Uterus (tissue), 4 donors: ENCODE results near the gene NDE1. TPM values are rescaled to one million over a fixed set of nuclear protein-coding genes. Genes with fewer than 3 reads are reported as not detected.
"Not testable (repeated sequence)": the region's sequence is repeated elsewhere in the genome, so short reads cannot be mapped to it uniquely, and the experiment has no call there.

ENCODE experiments used
- DNase-seq, 2 donors: peaks; one replicate each; pipeline ENCODE4 v3.0.0-alpha.2; 2019 to 2020
- H3K27ac ChIP-seq, 2 donors: fragments of 200-600 bp; sonication (generic); 1 replicate in 1 of 2; 2 replicates in 1 of 2; pipeline ENCODE4 v1.5.1; 2016 to 2018
- H3K27me3 ChIP-seq, 2 donors: fragments of 200-600 bp; sonication (generic); one replicate each; pipeline ENCODE4 v1.5.1; 2018 to 2019; ENCODE audit warnings: control low read depth in 1 of 2
- H3K36me3 ChIP-seq, 2 donors: fragments of 200-600 bp; sonication (generic); one replicate each; pipeline ENCODE4 v1.5.1; 2019; ENCODE audit warnings: control low read depth in 1 of 2
- H3K4me1 ChIP-seq, 2 donors: fragments of 200-600 bp; sonication (generic); one replicate each; pipeline ENCODE4 v1.5.1; 2018 to 2019; ENCODE audit warnings: control low read depth in 1 of 2
- H3K4me3 ChIP-seq, 2 donors: fragments of 200-600 bp; sonication (generic); 1 replicate in 1 of 2; 2 replicates in 1 of 2; pipeline ENCODE4 v1.5.1; 2018 to 2019; ENCODE audit warnings: mild to moderate bottlenecking in 1 of 2
- H3K9me3 ChIP-seq, 2 donors: fragments of 200-600 bp; sonication (generic); one replicate each; pipeline ENCODE4 v1.5.1; 2019; ENCODE audit warnings: control low read depth in 1 of 2
- POLR2A ChIP-seq, 2 donors: fragments of 450-650 bp; IDR thresholded peaks; one replicate each; pipeline ENCODE4 v1.6.1; 2016; ENCODE audit warnings: antibody characterized with exemption in 2 of 2, mild to moderate bottlenecking in 1 of 2, moderate library complexity in 1 of 2
- intact Hi-C: fragments of 100-400 bp; cut with DNase I; formaldehyde crosslinking; loops from one replicate; pipeline ENCODE4 v1.15.1; 2023; ENCODE audit warnings: low total_unique reads
- total RNA-seq, 4 donors: library from RNA; depleted of rRNA in 3 of 4; stranded (reverse); fragments of >200 nt in 3 of 4; gene quantifications; one replicate each; pipeline versions ENCODE4 v1.1.0 to v1.2.4, GENCODE V29; 2014 to 2023
- TF ChIP-seq, protein P1 (sequence below), 4 experiments: fragments of 200-600 bp in 2 of 4; fragments of 450-650 bp in 2 of 4; sonication (generic) in 2 of 4; IDR thresholded peaks; one replicate each; pipeline ENCODE4 v1.5.1; 2016 to 2019; ENCODE audit warnings: antibody characterized with exemption in 4 of 4, mild to moderate bottlenecking in 2 of 4, moderate library complexity in 1 of 4
- donor health status: DM: yes; HTN: yes; CAD: no.

The NDE1 gene
- total RNA-seq, 4 donors from 2014 or later = 23.8 to 53.4 (median 39.2) TPM

DNA sequence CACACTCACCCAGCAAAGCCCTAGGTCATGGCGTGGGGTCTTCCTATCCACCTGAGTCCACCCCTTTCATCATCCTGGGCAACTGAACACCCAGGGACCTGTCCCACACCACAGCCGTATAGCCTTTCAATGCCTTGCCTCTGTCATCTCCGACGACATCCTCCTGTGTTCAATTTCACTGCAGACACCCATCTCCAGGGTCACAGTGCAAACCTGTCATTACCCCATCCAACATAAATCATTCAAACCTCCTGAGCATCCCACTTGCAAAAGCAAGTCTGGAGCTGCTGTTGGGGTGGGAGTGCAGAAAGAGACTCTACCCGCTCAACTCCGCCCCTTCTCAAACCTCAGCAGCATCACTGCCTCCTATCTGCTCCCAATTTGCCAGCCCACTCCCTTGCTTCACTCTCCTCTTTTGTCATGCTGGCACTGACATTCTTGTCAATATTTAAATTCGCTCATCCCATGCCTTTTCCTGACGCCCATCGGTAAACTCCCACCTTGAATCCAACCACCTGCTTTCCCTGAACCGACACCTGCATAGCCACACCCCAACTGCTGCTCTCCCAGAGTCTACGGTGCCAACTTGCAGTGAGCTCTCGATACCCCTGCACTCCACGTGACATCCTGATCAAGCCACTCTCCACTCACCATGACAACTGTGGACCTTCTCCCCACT lies 44.1 kb upstream of the NDE1 start:
- Histone ChIP-seq H3K4me1 (no peaks in the 10 kb centered on the region), H3K9me3 (no peaks in the 10 kb centered on the region), H3K27ac (no peak overlapping the region), H3K4me3 (no peak overlapping the region), H3K27me3 (no peaks in the 10 kb centered on the region), H3K36me3 (no peaks in the 10 kb centered on the region)
- TF ChIP-seq, protein P1, sequence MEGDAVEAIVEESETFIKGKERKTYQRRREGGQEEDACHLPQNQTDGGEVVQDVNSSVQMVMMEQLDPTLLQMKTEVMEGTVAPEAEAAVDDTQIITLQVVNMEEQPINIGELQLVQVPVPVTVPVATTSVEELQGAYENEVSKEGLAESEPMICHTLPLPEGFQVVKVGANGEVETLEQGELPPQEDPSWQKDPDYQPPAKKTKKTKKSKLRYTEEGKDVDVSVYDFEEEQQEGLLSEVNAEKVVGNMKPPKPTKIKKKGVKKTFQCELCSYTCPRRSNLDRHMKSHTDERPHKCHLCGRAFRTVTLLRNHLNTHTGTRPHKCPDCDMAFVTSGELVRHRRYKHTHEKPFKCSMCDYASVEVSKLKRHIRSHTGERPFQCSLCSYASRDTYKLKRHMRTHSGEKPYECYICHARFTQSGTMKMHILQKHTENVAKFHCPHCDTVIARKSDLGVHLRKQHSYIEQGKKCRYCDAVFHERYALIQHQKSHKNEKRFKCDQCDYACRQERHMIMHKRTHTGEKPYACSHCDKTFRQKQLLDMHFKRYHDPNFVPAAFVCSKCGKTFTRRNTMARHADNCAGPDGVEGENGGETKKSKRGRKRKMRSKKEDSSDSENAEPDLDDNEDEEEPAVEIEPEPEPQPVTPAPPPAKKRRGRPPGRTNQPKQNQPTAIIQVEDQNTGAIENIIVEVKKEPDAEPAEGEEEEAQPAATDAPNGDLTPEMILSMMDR (IDR thresholded peaks at IDR 0.05) = no peak
- TF ChIP-seq POLR2A (IDR thresholded peaks at IDR 0.05) = no peak
- DNase-seq = no peak
- intact Hi-C loops = no loop called here

DNA sequence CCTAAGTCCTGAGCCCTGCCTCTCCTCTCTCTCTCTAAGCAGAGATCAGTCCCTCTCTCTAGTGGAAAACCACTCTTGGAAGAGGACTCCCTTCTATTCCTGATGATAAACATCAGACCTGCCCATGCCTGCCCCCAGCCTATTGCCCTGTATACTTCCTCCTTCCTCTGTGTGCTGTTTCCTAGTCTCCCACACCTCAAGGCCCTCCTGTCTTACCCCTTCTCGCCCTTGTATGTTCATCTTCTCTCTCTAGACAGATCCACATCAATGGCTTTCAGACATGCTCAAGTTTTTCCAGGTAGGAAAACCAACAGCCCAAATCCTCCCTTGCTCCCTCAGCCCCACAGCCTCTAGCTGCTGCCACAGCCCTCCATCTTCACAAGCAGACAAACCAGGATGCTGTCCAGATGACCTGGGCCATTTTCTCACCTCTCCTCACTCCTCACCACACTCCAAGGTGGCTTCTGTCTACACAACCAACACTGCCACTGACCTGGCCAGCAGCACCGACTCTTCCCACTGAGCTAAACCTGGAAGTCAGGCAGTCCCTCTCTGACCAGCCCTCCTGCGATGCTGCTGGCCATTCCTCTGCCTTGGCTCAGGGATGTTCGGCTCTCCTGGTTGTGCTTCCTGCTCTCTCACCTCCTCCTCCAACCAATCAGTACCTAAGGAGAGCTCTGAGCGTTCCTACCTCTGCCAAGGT lies 43.4 kb upstream of the NDE1 start:
- Histone ChIP-seq H3K27me3 (no peaks in the 10 kb centered on the region), H3K4me1 (no peaks in the 10 kb centered on the region), H3K27ac (peak overlapping the region in 1 of 2 donors; percentile 9), H3K9me3 (no peaks in the 10 kb centered on the region), H3K36me3 (no peaks in the 10 kb centered on the region), H3K4me3 (no peak overlapping the region)
- intact Hi-C loops = no loop called here
- no peak for TF ChIP-seq POLR2A (IDR thresholded peaks at IDR 0.05)
- TF ChIP-seq, protein P1 (IDR thresholded peaks at IDR 0.05) = no peak
- no peak for DNase-seq

DNA sequence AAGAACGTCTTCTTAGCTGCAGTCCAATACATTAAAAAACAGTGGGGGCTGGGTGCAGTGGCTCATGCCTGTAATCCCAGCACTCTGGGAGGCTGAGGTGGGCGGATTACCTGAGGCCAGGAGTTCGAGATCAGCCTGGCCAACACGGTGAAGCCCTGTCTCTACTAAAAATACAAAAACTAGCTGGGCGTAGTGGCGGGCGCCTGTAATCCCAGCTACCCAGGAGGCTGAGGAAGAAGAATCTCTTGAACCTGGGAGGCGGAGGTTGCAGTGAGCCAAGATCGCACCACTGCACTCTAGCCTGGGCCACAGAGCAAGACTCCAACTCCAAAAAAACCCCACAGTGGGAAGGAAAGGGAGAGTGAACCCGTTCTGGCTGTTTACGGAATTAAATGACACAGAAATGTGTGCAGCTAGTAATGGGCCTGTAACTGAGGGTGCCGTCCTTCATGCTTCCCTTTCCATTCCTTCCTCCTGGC lies 42.8 kb upstream of the NDE1 start:
- intact Hi-C loops, H3K27me3 ChIP-seq, DNase-seq, H3K4me1 ChIP-seq, H3K36me3 ChIP-seq, H3K9me3 ChIP-seq, H3K4me3 ChIP-seq: not testable (repeated sequence)
- peak overlapping the region; percentile 7 to 9 for H3K27ac ChIP-seq

DNA sequence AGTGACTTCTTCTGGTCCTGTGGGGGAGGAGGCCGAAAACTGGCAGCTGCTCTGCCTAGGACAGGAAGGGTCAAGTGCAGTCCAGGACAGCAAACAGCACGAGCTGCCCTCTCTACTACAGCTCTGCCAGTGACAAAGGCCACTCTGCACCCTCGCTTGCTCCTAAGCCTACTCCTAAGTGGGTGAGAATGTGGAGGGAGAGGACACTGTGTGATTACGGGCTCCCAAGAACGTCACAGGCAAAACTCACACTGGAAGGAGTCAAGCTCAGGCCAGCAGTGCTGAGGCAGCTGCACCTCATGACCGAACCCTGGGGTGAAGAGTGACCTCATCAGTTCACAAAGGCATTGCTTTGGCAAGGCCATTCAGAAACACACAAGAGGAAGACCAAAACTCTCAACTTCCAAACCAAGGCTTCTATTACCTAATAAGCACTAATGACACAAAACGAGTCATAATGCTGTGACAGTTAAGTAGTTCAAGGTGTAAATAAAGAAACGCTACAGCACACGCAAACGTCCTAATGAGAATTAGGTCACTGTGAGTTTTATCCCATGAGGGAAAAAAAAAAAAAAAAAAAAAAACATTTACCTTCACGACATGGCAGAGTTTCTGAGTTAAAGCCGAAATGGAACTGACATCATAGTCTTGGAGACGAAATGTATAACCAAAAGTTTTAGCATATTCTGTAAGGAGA lies 42.2 kb upstream of the NDE1 start:
- Histone ChIP-seq H3K27me3 (no peaks in the 10 kb centered on the region), H3K4me3 (no peak overlapping the region), H3K27ac (peak overlapping the region; percentile 7 to 9), H3K36me3 (no peaks in the 10 kb centered on the region), H3K4me1 (no peaks in the 10 kb centered on the region), H3K9me3 (no peaks in the 10 kb centered on the region)
- TF ChIP-seq POLR2A (IDR thresholded peaks at IDR 0.05) = no peak
- TF ChIP-seq, protein P1 (IDR thresholded peaks at IDR 0.05) = no peak
- DNase-seq = peak in 1 of 2 donors; percentile 58
- intact Hi-C loops = no loop called here

DNA sequence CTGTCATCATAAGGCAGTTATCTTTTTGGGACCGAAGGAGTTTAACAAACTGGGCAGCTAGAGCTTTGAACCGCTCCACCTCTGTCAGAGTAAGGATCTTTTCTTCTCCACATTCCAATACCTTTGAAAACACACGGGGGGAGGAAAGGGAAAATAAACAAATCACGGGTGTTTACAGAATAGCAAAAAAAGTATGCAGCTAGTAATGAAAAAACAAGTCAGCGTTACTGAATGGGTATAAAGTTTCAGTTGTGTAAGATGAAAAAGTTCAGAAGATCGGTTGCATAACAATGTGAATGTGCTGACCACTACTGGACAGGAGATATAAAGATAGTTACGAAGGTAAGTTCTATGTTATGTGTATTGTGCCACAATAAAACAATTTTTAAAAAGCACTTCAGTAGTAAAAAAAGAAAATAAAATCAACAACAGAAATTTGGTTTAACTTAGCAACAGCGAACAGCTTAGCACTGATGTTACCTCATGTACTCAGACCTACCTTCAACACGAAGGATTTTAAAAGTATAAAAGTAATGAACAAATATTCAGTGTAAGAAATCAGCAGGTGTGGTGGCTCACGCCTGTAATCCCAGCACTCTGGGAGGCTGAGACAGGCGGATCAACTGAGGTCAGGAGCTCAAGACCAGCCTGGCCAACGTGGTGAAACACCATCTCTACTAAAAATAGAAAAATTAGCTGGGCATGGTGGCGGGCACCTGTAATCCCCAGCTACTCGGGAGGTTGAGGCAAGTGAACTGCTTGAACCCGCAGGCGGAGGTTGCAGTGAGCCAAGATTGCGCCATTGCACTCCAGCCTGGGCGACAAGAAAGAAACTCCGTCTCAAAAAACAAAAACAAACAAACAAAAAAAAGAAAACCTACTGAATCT lies 41.4 kb upstream of the NDE1 start:
- no peak overlapping the region for H3K27ac ChIP-seq
- intact Hi-C loops = no loop called here
- H3K4me3 ChIP-seq = no peak overlapping the region
- TF ChIP-seq POLR2A (IDR thresholded peaks at IDR 0.05) = no peak
- TF ChIP-seq, protein P1 (IDR thresholded peaks at IDR 0.05) = no peak
- no peak for DNase-seq
- H3K4me1 ChIP-seq = no peaks in the 10 kb centered on the region
- no peaks in the 10 kb centered on the region for H3K9me3 ChIP-seq
- no peaks in the 10 kb centered on the region for H3K36me3 ChIP-seq
- no peaks in the 10 kb centered on the region for H3K27me3 ChIP-seq
